ENCODE results near the gene CARD9.

GRCh38 chr9:136314056-136314416 is 59.4 kb downstream of the CARD9 start:
- no peak for TF ChIP-seq CTCF (IDR thresholded peaks at IDR 0.05; ENCODE audit: low read depth, low read length, poor library complexity, severe bottlenecking)
- no peak for TF ChIP-seq EZH2phosphoT487 (IDR thresholded peaks at IDR 0.05; ENCODE audit: borderline replicate concordance, low read length)

Data from DOHH2 (cell line).